ENCODE results near the gene ITGA11. TPM values are rescaled to one million over a fixed set of nuclear protein-coding genes. Genes with fewer than 3 reads are reported as not detected.

ITGA11 gene
- total RNA-seq, 1 donor from 2014 or later = 0.22 TPM

DNA sequence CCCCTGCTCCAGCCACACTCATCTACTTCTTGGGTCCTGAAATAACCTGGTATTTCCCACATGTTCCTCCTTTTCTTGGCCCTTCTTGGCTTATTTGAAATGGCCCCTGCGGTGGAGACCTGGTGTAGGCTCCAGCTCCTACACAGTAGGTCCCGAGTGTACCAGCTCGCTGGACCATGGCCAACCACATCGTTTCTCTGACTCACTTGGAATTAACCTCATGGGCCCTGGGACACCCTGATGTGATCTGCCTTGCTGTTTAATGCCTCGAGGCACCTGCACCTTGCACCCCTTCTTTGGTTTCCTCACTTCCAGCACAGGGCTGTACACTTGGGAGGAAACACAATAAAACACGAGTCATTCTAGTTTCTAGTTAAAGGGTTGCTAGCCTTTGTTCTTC lies 94.1 kb downstream of the ITGA11 start:
- no peak for DNase-seq
- TF ChIP-seq, protein P1, sequence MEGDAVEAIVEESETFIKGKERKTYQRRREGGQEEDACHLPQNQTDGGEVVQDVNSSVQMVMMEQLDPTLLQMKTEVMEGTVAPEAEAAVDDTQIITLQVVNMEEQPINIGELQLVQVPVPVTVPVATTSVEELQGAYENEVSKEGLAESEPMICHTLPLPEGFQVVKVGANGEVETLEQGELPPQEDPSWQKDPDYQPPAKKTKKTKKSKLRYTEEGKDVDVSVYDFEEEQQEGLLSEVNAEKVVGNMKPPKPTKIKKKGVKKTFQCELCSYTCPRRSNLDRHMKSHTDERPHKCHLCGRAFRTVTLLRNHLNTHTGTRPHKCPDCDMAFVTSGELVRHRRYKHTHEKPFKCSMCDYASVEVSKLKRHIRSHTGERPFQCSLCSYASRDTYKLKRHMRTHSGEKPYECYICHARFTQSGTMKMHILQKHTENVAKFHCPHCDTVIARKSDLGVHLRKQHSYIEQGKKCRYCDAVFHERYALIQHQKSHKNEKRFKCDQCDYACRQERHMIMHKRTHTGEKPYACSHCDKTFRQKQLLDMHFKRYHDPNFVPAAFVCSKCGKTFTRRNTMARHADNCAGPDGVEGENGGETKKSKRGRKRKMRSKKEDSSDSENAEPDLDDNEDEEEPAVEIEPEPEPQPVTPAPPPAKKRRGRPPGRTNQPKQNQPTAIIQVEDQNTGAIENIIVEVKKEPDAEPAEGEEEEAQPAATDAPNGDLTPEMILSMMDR (IDR thresholded peaks at IDR 0.05; ENCODE audit: partially characterized antibody, unreplicated experiment) = no peak
- Mint-ChIP-seq H3K9me3 (ENCODE audit: unreplicated experiment) (peaks cover 3% of the 10 kb centered on the region), H3K27ac (ENCODE audit: unreplicated experiment) (no peak overlapping the region), H3K4me3 (ENCODE audit: unreplicated experiment) (no peak overlapping the region), H3K27me3 (ENCODE audit: unreplicated experiment) (peaks cover 4% of the 10 kb centered on the region), H3K36me3 (ENCODE audit: unreplicated experiment) (no peaks in the 10 kb centered on the region), H3K4me1 (ENCODE audit: low read depth, unreplicated experiment) (peaks cover 13% of the 10 kb centered on the region)

DNA sequence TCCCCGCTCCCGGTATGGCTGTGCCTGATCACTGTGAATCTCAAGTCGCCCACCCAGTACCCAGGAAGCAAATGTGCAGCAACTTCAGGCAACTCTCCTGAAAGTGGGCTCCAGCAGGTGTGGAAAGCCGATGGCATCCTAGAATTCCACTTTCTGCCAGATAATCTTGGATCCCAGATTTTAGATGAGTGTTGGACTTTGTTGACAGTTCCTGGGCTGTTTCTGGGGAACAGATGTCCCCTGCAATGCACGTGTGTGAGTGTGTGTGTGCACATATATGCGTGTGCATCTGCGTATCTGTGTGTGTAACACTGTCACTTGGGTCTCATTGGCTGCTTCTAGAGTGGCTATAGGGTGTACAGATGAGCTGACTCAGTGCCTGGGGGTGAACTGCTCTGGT lies 95.4 kb downstream of the ITGA11 start:
- no peak for DNase-seq
- Mint-ChIP-seq H3K36me3 (ENCODE audit: unreplicated experiment) (no peaks in the 10 kb centered on the region), H3K4me1 (ENCODE audit: low read depth, unreplicated experiment) (peaks cover 2% of the 10 kb centered on the region), H3K9me3 (ENCODE audit: unreplicated experiment) (peaks cover 1% of the 10 kb centered on the region), H3K27ac (ENCODE audit: unreplicated experiment) (no peak overlapping the region), H3K4me3 (ENCODE audit: unreplicated experiment) (no peak overlapping the region), H3K27me3 (ENCODE audit: unreplicated experiment) (peaks cover 4% of the 10 kb centered on the region)
- TF ChIP-seq, protein P1 (IDR thresholded peaks at IDR 0.05; ENCODE audit: partially characterized antibody, unreplicated experiment) = no peak

DNA sequence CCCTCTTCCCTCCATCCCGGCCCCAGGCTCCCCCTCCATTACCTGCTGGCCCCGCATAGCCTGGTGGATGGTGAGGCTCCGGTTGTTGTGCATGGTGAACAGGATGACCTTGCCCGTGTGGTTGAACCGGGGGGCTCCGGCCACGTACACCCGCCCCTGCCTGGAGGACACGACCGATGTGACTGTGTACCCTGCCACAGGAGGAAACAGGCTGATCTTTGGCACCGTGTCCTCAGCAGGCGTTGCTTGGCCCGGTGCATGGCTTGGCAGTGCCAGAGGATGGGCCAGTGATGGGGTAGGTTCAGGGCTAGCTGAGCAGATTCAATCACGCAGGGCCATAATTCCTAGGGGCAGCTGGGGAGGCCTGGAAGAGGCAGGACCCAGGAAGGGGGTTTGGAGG lies 96.3 kb downstream of the ITGA11 start:
- H3K27me3 Mint-ChIP-seq (ENCODE audit: unreplicated experiment) = peaks cover 4% of the 10 kb centered on the region
- no peaks in the 10 kb centered on the region for H3K36me3 Mint-ChIP-seq (ENCODE audit: unreplicated experiment)
- peaks cover 7% of the 10 kb centered on the region for H3K9me3 Mint-ChIP-seq (ENCODE audit: unreplicated experiment)
- H3K4me3 Mint-ChIP-seq (ENCODE audit: unreplicated experiment) = no peak overlapping the region
- peaks cover 6% of the 10 kb centered on the region for H3K4me1 Mint-ChIP-seq (ENCODE audit: low read depth, unreplicated experiment)
- TF ChIP-seq, protein P1 (IDR thresholded peaks at IDR 0.05; ENCODE audit: partially characterized antibody, unreplicated experiment) = no peak
- no peak overlapping the region for H3K27ac Mint-ChIP-seq (ENCODE audit: unreplicated experiment)
- DNase-seq = no peak

DNA sequence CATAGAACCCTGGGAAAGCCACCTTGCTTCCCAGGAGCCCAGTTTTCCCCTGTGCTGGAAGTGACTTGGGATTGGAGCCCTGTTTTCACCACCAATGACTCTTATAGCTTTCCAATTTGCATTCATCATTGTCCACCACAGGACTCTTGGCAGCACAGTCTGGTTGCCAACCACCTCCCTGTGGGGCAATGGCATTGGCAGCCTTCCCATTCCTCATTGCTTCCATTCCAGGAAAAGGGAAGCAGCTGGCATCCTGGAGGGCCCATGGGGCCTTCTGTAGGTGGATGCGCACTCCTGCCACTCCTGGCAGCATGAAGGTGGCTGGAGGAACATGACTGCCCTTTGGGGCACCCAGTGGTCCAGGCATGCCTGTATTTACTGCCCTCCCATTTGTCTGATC lies 96.7 kb downstream of the ITGA11 start:
- Mint-ChIP-seq H3K4me3 (ENCODE audit: unreplicated experiment) (no peak overlapping the region), H3K27ac (ENCODE audit: unreplicated experiment) (no peak overlapping the region), H3K27me3 (ENCODE audit: unreplicated experiment) (peaks cover 4% of the 10 kb centered on the region), H3K4me1 (ENCODE audit: low read depth, unreplicated experiment) (peaks cover 8% of the 10 kb centered on the region), H3K36me3 (ENCODE audit: unreplicated experiment) (no peaks in the 10 kb centered on the region), H3K9me3 (ENCODE audit: unreplicated experiment) (peaks cover 7% of the 10 kb centered on the region)
- TF ChIP-seq, protein P1 (IDR thresholded peaks at IDR 0.05; ENCODE audit: partially characterized antibody, unreplicated experiment) = no peak
- no peak for DNase-seq

DNA sequence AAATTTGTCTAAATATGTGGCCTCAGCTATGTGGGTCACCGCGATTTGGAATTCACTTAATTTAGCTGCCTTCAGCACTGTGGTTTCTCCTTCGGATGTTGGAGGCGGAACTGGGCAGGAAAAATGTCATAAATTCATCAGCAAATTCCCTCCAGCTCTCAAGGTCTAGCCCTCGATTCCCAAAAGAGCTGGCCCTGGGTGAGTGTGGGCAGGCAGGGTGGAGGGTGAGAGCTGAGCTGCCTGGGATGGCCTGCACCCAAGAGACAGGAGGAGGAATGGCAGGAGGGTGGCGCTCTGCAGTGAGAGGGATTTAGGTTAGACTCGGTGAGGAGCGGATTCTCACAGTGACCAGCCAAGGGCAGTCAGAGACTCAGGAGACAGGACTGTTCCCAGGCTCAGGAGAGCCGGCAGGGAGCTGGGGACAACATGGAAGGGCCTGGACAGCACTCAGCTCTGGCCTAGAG lies 97.3 kb downstream of the ITGA11 start:
- Mint-ChIP-seq H3K9me3 (ENCODE audit: unreplicated experiment) (peaks cover 9% of the 10 kb centered on the region), H3K27ac (ENCODE audit: unreplicated experiment) (no peak overlapping the region), H3K27me3 (ENCODE audit: unreplicated experiment) (peaks cover 4% of the 10 kb centered on the region), H3K4me1 (ENCODE audit: low read depth, unreplicated experiment) (peaks cover 13% of the 10 kb centered on the region), H3K4me3 (ENCODE audit: unreplicated experiment) (no peak overlapping the region), H3K36me3 (ENCODE audit: unreplicated experiment) (no peaks in the 10 kb centered on the region)
- DNase-seq = no peak
- TF ChIP-seq, protein P1 (IDR thresholded peaks at IDR 0.05; ENCODE audit: partially characterized antibody, unreplicated experiment) = no peak
